NCI-H2196 treated with DMSO at 0.1 percent for 48 hours (cell line): ENCODE measurements around the gene PDLIM3.
"Not testable (repeated sequence)": the region's sequence is repeated elsewhere in the genome, so short reads cannot be mapped to it uniquely, and the experiment has no call there.

Experiments used
- DNase-seq: peaks from one replicate; lab custom pipeline; 2025; ENCODE audit not compliant: unreplicated experiment; lab: John Stamatoyannopoulos, UW

The PDLIM3 gene

DNA sequence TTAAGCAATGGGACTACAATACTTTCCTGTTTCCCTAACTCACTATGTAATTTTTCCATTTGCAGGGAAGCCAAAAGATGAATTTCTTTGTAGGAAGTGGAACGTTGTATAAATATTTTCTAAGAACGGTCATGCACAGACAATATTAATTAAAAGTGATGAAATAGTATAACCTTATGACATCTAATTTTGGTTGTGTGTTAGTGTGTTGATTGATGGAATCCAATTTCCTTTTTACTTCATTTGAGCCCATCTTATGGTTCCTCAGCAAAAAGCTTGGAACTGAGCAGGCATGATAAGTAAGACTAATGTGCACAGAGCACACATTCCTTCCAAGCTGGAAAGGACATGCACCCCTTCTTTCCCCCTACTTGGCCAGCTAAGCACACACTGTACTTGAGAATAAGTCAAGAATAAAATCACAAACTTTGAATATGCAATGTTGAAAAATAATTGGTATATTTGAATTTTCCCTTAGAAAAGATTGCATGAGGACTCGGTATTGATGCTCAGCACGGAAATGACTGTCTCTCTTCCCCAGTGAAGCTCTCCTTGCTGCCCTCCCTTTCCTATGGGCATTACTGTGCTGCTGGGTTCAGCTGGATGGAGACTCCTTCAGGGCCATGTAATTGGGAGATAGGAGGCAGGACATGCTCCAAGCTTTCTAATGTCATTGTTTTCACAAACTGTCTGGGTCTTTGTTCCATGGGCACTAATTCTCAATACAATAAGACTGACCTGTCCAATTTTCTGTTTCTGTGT lies 19.2 kb upstream of the PDLIM3 start:
- DNase-seq = no peak

DNA sequence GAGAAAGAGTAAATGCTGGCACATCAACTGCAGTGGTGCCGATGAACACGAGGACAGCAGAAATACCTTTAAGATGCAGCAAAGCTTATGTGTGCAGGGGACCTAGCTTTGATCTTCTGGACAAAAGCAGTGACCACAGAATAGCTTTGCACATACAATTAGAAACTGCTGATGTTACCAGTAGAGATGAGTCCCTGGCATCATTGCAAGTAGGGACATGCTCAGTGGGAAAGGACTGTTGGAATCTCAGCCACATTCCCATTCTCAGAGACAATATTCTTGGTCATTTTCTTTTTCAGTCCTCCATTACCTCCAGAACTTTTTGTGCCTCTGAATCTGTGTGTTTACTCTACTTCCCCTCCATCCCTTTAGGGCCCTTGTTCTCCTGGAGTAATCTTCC lies 16.9 kb upstream of the PDLIM3 start:
- no peak for DNase-seq

GRCh38 chr4:185550933-185551332 lies 15.6 kb upstream of the PDLIM3 start:
- DNase-seq = no peak

GRCh38 chr4:185549095-185549639 lies 13.9 kb upstream of the PDLIM3 start:
- DNase-seq = no peak

DNA sequence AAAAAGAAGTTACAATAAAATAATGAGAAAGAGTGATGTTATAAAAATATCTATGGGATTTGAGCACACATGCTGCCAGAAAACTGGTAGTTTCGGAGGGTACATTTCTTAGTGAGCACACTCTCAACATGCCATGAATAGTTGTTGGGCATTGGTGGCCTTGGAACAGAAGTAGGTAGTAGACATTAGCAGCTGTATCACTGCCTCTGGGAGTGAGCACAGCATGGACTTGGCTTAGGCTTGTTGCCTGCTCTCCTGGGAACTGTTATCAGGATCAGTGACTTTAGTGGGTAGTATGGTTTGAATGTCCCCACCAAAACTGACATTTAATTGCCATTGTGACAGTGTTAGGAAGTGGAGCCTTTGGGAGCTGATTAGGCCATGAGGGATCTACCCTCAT lies 13.3 kb upstream of the PDLIM3 start:
- no peak for DNase-seq

GRCh38 chr4:185546335-185546734 lies 11.0 kb upstream of the PDLIM3 start:
- no peak for DNase-seq

GRCh38 chr4:185542626-185543315 lies 7.5 kb upstream of the PDLIM3 start:
- no peak for DNase-seq

GRCh38 chr4:185541251-185541727 lies 6.0 kb upstream of the PDLIM3 start:
- DNase-seq = no peak

- DNase-seq = no peak
These were observed 5.3 kb upstream of the PDLIM3 start for GRCh38 chr4:185540487-185541120.

DNA sequence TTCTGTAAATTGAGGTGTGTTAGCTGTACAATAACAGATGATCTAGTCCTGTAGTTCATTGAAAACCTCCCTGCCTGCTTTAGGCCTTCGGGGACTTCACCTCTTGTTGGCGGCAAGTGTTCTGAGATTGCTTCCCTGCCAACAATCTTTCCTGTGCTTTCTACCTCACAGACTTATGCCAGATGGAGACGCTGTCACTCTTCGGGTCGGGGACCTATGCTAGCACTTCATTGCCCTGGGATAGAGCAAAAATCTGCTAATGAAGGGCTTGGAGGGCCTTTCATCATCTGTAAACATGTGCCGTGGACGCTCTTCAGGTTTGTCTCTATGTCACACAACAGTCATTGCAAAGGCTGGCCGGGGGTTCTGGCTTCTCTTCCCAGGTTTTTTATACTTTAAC lies 4.7 kb upstream of the PDLIM3 start:
- DNase-seq = no peak

- no peak for DNase-seq
These were observed 3.5 kb upstream of the PDLIM3 start for GRCh38 chr4:185538806-185539205.

- DNase-seq = no peak
These were observed 1.1 kb upstream of the PDLIM3 start for GRCh38 chr4:185536411-185536709.

GRCh38 chr4:185535612-185536410 lies 504 bp upstream of the PDLIM3 start:
- no peak for DNase-seq

- DNase-seq = no peak
These were observed 819 bp downstream of the PDLIM3 start for GRCh38 chr4:185534511-185534865.

GRCh38 chr4:185532795-185533324 lies 2.4 kb downstream of the PDLIM3 start:
- DNase-seq = no peak

DNA sequence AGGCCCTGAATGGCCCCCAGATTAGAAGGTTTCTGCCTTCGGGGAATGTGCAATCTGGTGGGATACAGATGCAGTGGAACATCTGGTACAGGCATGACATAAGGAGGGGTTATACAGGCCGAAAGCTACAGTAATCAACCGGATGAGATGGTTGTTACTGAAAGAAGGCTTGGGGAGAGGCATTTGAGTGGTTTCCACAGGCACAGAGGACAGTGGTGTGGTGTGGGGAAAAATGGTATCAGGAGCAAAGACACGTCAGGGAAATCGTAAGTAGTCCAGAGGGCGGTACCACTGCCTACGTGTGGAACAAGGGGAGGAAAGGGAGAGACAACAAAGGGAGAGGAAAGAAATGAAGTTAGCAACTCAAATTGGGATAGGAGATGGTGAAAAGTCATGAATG lies 3.0 kb downstream of the PDLIM3 start:
- no peak for DNase-seq

DNA sequence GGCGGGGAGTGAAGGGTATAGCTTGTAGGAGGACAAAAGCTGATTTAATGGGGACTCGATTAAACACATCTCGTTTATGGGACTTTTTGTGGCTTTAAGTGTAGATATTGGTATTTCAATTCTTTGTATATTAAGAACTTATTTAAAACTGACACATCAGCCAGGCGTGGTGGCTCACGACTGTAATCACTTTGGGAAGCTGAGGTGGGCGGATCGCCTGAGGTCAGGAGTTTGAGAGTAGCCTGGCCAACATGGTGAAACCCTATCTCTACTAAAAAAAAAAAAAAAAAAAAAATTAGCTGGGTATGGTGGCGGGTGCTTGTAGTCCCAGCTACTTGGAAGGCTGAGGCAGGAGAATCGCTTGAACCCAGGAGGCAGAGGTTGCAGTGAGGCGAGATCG lies 3.7 kb downstream of the PDLIM3 start:
- DNase-seq = not testable (repeated sequence)

- no peak for DNase-seq
These were observed 5.9 kb downstream of the PDLIM3 start for GRCh38 chr4:185529413-185529812.

- no peak for DNase-seq
These were observed 10.1 kb downstream of the PDLIM3 start for GRCh38 chr4:185524888-185525863.

GRCh38 chr4:185523862-185524261 lies 11.4 kb downstream of the PDLIM3 start:
- DNase-seq = no peak
